NCI-H187 treated with DMSO at 0.1 percent for 48 hours (cell line): Measurements from ENCODE around the gene ITPR2.

Source experiments
- DNase-seq: peaks from one replicate; lab custom pipeline; 2025; lab: John Stamatoyannopoulos, UW

ITPR2 gene

DNA sequence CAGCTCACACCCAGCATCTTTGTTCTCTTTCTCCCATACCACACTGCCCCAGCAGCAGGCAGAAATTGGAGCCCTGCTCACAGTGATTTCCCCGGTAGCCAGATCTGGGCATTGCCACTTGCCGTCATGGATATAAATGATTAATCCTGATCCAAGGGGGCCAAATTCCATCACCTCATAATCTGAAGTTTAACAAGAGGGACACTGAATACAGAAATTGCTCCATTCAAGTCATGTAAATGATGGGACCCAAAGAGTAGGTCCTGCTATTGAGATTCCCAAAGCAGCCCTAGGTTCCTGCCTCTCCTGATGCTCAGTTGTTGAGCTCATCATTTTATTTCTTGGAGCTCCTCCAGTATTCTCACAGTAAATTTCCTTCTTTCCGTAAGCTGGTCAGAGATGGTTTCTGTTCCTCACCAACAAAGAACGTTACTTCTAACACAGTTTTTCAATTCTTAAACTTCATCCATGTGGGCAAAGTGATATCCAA is 11.7 kb downstream of the ITPR2 start:
- no peak for DNase-seq

DNA sequence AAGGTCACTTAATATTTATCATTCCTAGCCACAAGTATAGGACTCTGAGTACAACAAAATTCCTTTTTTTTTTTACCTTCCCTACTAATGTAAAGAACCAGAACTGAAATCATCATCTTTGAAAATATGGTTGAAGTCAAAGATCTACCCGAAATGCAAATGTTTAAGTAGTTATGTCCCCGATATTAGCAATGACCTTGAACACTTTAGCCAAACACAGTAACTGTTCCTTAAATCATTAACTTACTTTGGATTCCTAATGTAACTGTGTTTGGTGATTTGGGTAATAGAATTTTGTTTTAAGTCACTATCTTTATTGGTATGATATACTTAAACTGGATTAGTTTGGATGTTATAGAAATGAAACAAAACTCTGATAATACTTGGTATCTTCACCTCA is 14.4 kb downstream of the ITPR2 start:
- no peak for DNase-seq

DNA sequence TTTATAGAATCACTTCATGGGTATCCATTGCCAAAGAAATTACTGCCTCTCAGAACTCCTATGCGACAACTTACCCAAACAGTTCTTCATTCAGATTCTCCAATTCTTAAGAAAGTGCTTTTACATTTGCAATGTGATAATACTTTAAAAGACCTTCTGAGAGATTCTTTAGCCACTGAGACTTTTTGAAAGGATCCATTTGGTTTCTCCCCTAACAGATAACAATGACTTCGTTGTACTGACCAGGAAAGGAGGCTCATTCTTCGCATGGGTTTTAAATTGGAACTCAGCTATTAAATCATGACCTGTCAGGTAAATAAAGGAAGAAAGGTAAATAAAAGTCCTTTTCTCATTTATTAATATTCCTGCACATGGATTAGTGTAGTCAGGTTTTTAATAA is 14.8 kb downstream of the ITPR2 start:
- DNase-seq, result no peak

DNA sequence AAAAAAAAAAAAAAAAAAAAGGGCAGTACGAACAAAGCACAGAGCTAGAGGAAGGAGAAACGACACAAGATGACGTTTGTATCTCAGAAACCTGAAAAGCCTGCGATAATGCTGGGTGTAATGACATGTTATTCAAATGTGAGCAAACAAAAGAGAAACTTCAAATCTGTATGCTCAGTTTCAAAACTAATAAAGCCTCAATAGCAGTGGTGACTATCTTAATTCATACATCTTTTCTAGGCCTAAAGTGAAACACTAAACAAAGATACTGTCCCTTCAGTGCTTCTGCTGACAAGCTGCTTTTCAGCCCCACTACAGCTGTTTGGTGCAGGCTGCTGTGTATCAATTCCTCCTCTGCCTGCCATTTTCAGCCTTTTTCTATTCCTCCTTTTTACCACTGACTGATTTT is 15.8 kb downstream of the ITPR2 start:
- DNase-seq, result no peak

DNA sequence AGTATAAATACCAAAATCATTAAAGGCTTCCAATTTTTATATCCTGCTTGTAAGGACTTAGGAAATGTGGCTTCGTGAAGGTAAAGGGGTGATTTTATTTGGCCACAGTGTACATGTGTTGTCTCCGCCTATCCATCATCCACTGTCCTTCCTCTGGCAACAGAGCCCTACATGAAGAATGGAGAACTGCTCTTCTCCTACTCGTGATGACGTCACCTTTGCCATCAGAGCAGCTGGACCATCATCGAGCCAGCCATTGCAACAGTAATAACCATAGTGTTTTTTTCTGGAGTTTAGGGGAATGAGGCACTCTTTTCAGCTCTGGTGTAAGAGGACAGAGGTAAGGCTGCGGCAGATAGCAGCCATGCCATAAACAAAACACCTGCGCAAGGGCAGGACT is 19.2 kb downstream of the ITPR2 start:
- DNase-seq, result no peak

DNA sequence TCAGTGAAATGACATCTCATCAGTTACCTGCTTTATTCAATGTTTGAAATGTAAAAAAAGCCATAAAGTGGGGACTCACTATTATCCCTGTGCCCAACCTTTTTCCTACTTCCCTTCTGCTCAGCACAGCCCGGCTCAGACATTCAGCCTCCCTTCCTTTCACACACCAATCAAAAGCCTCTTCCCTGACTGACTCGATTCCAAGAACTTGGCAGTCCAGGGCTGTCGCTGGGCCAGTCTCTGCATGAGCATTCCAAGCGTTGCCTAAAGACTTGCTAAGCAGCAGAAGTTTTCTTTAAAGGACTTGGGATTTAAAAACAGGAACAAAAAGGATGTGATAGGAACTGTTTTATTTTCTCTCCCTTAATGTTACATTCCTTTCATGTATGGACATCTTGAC is 22.7 kb downstream of the ITPR2 start:
- no peak for DNase-seq

DNA sequence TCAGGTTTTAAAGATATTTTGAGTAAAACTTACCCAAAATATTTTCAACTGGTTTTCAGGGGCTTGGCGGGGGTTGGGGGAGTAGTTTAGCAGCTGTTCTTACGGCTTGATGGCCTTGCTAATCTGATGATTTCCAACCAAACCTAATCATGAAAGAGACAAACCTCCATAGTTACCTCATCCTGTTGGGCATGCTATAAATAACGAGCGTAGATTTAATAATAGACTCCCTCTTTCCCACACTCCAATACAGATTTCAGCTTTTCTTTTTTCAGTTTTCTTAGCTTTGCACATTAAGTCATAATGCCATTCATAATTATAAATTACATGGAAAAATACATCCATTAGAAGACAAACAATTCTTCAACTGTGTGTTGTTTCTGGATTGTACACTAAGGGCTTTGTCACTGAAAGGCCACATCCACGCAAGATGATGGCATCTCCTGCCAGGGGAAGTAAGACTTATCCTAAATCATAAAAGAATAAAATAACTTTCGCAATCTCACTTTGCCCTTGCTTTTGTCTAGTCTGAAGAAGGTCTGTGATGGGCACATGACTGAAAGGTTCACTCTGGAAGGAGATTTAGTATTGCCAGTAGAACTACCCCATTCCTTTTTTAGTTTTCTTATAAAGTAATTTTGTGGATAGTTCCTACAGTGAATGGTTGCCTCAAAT is 23.2 kb downstream of the ITPR2 start:
- DNase-seq, result no peak

DNA sequence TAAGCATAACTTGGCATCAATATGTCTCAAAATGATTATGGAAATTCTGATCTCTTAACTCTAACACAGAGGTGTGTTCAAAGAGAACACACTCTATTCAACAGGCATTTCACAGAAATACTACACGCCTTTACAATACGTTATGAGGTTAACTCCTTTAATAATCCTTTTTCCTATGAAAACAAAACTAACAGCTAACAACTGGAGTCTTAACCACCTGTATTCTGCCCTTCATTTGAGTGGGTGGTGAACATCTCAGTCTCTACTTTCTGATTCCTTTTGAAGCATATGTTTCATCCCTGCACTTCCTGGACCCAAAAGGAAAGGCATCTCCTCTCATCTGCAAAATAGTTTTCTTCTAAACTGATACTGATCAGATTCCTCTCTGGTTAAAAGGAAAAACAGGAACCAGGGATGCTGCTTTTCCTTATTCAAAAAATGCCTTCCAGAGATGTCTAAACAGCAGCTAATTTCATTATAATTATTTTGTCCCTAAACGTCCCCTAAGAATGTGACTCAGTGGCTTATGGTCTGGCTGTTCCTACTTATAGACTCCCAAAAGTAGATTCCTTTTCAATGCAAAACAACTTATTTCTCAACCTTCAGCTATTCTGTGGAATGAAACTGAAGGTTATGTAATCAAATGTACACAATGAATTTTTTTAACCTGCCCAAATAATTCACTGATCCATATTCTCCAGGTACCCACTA is 24.1 kb downstream of the ITPR2 start:
- DNase-seq, result no peak

DNA sequence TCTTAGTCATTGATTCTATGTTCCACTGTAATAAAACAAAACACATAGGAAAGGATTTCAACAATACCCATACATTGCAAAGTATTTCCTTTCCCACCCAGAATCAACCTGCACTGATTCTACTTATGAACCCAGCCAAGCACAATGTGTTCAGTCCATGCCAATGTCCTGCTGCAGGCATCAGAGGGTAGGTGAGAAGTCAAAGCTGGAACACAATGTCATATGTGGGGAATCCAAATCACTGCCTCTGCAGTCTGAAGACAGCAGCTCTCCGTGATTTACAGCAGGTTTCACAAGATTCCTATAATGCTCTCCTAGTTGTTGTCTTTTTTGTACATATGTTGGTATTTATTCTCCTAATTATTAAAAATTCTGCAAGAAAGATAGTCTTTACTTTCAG is 25.7 kb downstream of the ITPR2 start:
- no peak for DNase-seq

DNA sequence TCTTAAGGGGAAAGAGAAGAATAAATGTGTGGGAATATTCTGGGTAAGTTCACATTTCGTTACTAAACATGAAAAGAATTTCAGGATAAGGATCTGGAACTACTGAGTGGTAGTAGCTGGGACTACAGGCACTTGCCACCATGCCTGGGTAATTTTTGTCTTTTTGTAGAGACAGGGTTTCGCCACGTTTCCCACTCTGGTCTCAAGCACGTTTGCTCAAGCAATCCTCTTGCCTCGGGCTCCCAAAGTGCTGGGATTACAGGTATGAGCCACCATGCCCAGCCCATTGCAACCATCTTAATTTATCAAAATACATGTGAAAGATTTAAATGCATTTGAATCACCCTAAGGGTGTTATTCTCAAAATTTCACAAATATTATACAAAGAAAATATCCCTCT is 26.4 kb downstream of the ITPR2 start:
- DNase-seq, result no peak

DNA sequence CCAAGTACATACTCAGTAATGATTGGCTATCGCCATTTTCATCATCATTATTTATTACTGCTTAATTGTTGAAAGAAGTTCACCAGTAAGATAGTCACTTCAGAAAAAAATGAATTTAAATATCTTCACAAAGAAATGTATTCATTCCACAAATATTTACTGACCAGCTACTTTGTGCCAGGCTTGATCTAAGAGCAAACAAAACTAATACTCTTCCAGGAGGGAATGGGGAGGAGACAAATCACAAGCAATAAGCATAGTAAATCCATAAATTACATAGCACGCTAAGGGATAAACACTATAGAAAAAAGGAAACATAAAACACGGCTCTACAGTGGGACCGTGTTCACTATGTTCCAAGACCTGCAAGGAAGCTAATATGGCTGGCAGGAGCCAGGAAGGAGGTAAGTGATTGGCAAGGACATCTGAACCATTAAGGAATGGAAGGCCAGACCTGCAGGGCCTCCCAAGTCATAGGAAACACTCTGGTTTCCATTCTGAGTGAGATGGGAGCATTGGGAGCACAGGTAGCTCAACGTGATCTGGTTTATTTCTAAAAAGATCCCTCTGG is 27.5 kb downstream of the ITPR2 start:
- no peak for DNase-seq

DNA sequence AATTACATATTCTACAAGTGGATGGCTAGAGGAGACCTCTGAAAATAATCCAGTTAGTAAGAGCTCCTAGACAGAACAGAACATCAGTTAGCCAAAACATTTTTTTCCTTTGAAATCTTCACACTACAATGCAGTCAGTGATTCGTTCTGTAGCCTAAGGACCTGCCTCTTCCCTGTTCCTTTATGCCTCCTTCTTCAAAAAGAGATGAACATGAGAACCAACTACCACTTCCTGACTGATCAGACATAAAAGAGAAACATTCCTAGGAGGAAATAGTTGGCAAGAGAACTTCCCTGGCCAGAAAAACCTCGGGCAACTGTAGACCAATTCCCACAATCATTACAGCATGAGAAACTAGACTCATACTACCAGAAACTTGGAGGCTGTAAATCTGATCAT is 29.4 kb downstream of the ITPR2 start:
- no peak for DNase-seq

DNA sequence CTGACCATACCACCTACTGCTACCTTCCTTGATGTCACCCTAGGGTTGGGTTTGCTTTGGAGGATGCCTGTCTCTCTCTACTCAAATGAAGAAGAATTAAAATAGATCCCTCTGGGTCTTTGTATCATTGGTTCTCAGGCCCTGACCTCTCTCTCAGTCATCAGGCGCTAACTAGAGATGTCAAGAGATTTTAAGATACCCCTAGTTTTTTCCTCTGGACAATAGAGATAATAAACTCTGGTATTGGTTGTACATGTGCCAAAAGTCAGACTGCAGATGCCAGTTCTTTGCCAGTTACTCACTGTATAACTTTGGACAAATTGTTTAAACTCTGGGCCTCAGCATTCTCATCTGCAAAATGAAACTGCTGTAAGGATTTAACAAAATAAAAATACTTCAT is 31.5 kb downstream of the ITPR2 start:
- no peak for DNase-seq

DNA sequence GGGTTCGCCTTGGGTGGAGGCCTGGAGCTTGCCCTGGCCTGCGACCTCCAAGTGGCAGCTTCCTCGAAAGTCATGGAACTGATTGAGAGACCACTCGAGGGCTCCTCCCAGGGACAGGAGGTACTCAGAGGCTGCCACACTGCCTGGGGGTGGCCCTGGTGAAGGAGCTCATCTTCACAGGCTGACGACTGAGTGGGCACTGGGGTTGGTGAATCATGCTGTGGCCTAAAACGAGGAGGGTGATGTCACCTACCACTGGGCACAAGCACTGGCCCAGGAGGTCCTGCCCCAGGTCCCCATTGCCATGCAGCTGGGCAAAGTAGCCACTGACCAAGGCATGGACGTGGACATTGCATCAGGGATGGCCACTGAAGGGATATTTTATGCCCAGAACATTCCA is 32.1 kb downstream of the ITPR2 start:
- DNase-seq, result no peak

DNA sequence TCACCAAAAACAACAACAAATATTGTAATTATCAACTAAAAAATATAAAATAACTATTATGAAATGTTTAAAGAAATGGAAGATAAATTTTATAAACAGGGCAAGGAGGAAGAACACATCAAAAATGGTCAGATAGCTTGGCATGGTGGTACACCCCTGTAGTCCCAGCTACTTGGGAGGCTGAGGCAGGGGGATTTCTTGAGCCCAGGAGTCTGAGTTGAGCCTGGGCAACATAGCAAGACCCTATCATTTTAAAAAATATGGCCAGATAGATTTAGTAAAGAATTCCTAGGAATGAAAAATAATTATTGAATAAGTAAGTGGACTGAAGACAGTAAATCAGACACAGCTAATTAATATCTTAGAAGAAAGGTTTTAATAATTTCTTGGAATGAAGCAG is 32.6 kb downstream of the ITPR2 start:
- no peak for DNase-seq

DNA sequence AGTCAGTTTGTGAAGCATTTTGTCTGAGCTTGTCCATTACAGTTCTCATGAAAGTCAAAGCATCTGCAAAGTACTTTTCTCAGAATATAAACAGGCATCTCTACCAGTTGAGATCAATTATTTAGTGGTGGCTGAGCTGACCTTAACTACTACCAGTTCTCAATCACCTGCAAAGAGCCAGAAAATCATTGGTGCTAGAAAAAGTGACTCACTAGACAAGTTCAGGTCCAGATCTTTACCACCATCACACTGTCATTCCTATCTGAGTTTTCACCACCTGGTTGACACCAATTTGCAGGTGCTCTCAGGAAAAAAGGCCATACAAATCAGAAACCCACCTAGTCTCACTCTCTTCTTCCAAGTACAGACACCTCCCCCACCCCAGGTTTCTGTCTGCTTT is 33.3 kb downstream of the ITPR2 start:
- DNase-seq, result no peak

DNA sequence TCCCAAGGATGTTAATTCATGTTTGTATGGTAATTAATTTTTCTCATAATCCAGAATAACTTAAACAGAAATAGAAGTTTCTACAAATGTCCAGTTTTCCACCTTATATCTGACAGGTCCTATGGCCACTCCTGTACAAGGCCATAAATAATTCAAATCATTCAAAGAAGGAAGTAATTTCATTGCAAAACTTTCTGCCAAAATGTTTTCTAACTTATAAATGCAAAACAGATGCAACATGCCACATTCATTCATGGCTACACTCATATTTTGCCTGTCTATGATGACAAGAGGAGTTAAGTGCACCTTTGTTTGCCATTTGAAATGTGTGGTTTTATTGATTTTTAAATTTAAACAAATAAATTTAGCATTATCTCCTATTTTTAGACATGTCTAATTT is 34.4 kb downstream of the ITPR2 start:
- no peak for DNase-seq

DNA sequence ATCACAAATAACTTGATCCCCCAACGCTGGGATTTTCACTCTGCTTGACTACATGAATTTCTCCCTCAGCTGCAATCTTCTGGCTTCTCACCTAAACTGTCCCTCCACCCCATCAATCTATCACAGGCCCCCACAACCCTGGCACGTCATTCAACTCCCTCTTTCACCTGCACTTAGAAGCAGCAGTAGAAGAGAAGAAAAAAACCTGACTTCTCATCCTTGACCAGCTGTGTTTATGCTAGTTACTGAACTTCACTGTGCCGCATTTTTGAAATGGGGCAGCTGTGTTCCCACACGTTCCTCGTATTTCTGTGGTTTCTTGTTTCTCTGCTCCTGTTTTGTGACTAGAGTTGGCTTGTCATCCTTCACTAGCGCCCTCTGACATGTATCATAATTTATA is 35.0 kb downstream of the ITPR2 start:
- DNase-seq, result no peak

DNA sequence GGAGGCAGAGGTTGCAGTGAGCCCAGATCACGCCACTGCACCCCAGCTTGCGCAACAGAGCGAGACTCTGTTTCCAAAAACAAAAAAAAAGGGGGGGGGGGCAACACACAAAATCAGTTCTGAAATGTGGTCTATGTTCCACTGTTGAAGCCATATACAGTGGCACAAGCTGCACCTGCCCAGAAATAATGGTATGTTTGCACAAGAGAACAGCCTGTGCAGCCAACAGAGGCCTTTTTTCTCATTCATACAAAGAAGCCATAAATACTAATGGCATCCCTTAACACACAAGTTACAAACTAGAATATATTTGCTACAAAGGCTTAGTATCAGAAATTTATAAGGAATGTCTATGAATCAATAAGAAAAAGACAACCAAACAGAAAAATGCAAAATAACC is 37.1 kb downstream of the ITPR2 start:
- no peak for DNase-seq

DNA sequence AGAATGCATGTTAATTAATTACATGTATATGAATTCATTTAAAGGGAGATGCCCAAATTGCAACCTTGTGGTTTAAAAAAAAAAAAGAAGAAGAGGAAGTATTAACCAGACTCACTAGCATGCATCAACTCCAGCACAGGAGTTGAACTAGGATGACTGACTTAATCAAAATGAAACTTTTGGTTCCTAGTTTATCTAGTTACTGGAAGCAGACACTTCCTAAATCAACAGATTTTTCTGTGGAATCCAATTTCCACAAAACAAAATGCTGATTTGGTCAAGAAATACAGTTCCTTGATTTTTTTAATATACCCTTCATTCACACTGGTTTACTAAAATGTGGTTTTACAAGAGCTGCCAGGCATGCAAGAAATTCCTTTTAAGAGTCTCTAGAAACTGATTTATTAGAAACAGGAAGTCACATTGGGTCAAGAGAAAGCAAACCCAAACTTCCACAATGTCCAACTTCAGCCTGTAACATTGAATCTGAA is 41.6 kb downstream of the ITPR2 start:
- DNase-seq, result no peak

DNA sequence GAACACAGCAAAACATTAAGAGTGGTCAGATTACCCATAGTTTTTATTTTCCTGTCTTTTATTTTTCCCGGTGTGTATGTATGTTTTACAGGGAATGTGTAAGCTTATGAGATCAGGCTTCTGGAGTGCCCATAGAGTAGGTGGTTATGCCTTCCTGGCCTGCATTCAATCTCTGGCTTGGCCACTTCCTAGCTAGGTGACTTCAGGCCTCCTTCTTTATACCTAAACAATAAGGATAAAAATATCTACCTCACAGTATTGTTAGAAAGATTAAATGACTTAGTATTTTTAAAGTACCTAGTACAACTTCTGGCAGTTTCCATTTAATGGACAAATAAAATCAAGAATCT is 42.4 kb downstream of the ITPR2 start:
- DNase-seq, result no peak

DNA sequence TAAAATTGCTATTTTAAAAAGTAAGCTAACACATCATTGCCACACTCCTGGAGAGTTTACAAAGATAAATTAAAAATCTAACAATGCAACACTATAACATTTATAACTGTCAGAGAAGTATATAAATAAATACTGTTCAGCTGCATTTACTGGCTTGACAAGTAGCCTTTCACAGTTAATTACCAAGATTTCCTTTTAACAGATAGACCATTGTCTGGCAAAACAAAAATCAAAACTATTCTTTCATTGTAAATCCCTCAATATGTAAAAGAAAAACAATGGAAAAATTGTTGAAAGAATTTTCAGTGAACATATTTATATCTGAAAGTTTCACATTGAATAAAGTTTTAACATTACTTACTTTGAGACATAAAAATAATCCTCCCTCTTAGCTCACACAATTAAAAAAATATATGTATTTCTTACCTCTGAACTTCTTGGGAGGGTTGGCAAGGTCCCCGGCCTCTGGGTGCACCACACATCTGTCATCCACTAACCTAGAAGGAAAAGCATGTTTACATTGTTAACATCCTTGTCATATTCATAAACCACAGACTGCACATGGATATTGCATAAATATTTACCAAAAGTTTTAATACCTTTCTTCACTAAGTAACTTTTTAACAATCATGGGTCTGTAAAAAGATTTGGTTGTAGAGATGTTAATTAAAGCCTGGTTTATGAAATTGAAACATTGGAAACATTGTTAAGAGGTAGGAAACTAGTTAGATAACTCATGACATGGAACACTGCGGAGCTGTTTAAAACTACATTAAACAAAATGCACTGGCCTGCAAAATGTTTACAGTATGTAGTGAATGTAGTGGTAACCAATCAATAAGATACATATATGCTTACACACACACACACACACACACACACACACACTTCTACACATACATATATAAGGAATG is 43.0 kb downstream of the ITPR2 start:
- no peak for DNase-seq
